ENCODE data around the gene TGFB2. TPM values are rescaled to one million over a fixed set of nuclear protein-coding genes. Genes with fewer than 3 reads are reported as not detected.

Gene TGFB2
- total RNA-seq, 2 experiments from 2014 or later = 0.03 to 0.11 TPM

- H3K4me1 ChIP-seq (ENCODE audit: insufficient read depth, low read length, poor library complexity, severe bottlenecking) = no peaks in the 10 kb centered on the region
- ChIA-PET POLR2A (interaction anchor here (0.6 to 0.7 kb wide), 3 partner anchors 112 to 589 kb away, joined by 3 read pairs; no protein-coding TSS in a partner anchor), CTCF (ENCODE audit: unreplicated experiment) (no interaction called here)
- intact Hi-C loops (cut with micrococcal nuclease; ENCODE audit: unreplicated experiment) = no loop called here
- no peak overlapping the region for H3K4me3 ChIP-seq (ENCODE audit: low read depth, low read length, poor library complexity, severe bottlenecking)
- H3K79me2 ChIP-seq (ENCODE audit: insufficient read depth, low read depth, low read length) = no peaks in the 10 kb centered on the region
- H3K9me2 ChIP-seq (ENCODE audit: insufficient read depth, low read length) = no peaks in the 10 kb centered on the region
- no peaks in the 10 kb centered on the region for H3K9me3 ChIP-seq (ENCODE audit: low read length)
- H3K36me3 ChIP-seq (ENCODE audit: insufficient read depth, low read length) = no peaks in the 10 kb centered on the region
- H3K27ac ChIP-seq (ENCODE audit: low read depth, low read length, poor library complexity, severe bottlenecking) = no peak overlapping the region
- DNase-seq (ENCODE audit: low spot score) = no peak
- H3K4me2 ChIP-seq (ENCODE audit: low read length) = no peak overlapping the region
- no TSS peak for BruUV-seq (replicated peaks)
- no peaks in the 10 kb centered on the region for H4K20me1 ChIP-seq (ENCODE audit: insufficient read depth, low read length)
- TF ChIP-seq CTCF (conservative IDR thresholded peaks at IDR 0.05; ENCODE audit: low read length) (no peak), EZH2phosphoT487 (IDR thresholded peaks at IDR 0.05; ENCODE audit: borderline replicate concordance, low read depth, low read length) (no peak)
- no peak overlapping the region for H2AFZ ChIP-seq (ENCODE audit: low read length)
These were observed 102.0 kb downstream of the TGFB2 start for GRCh38 chr1:218447010-218447689.

GRCh38 chr1:218451415-218451814 lies 106.3 kb downstream of the TGFB2 start:
- no TSS peak for BruUV-seq (replicated peaks)
- no peak for TF ChIP-seq EZH2phosphoT487 (IDR thresholded peaks at IDR 0.05; ENCODE audit: borderline replicate concordance, low read depth, low read length)
- TF ChIP-seq CTCF (conservative IDR thresholded peaks at IDR 0.05; ENCODE audit: low read length) = no peak

GRCh38 chr1:218454700-218455282 lies 109.7 kb downstream of the TGFB2 start:
- H3K36me3 ChIP-seq (ENCODE audit: insufficient read depth, low read length) = no peaks in the 10 kb centered on the region
- ChIA-PET CTCF (ENCODE audit: unreplicated experiment) (no interaction called here), POLR2A (no interaction called here)
- no peaks in the 10 kb centered on the region for H3K9me2 ChIP-seq (ENCODE audit: insufficient read depth, low read length)
- TF ChIP-seq CTCF (conservative IDR thresholded peaks at IDR 0.05; ENCODE audit: low read length) (no peak), EZH2phosphoT487 (IDR thresholded peaks at IDR 0.05; ENCODE audit: borderline replicate concordance, low read depth, low read length) (no peak)
- no TSS peak for BruUV-seq (replicated peaks)
- intact Hi-C loops (cut with micrococcal nuclease; ENCODE audit: unreplicated experiment) = no loop called here
- H3K4me1 ChIP-seq (ENCODE audit: insufficient read depth, low read length, poor library complexity, severe bottlenecking) = no peaks in the 10 kb centered on the region
- no peaks in the 10 kb centered on the region for H3K79me2 ChIP-seq (ENCODE audit: insufficient read depth, low read depth, low read length)
- no peak overlapping the region for H2AFZ ChIP-seq (ENCODE audit: low read length)
- no peaks in the 10 kb centered on the region for H3K9me3 ChIP-seq (ENCODE audit: low read length)
- no peak overlapping the region for H3K27ac ChIP-seq (ENCODE audit: low read depth, low read length, poor library complexity, severe bottlenecking)
- no peak overlapping the region for H3K4me3 ChIP-seq (ENCODE audit: low read depth, low read length, poor library complexity, severe bottlenecking)
- DNase-seq (ENCODE audit: low spot score) = no peak
- no peak overlapping the region for H3K4me2 ChIP-seq (ENCODE audit: low read length)
- H4K20me1 ChIP-seq (ENCODE audit: insufficient read depth, low read length) = no peaks in the 10 kb centered on the region

More at GRCh38 chr1:218451415-218451814, 106.3 kb downstream of the TGFB2 start:
- Histone ChIP-seq H4K20me1 (ENCODE audit: insufficient read depth, low read length) (no peaks in the 10 kb centered on the region), H3K36me3 (ENCODE audit: insufficient read depth, low read length) (no peaks in the 10 kb centered on the region), H3K27ac (ENCODE audit: low read depth, low read length, poor library complexity, severe bottlenecking) (no peak overlapping the region), H3K4me3 (ENCODE audit: low read depth, low read length, poor library complexity, severe bottlenecking) (no peak overlapping the region), H3K9me2 (ENCODE audit: insufficient read depth, low read length) (no peaks in the 10 kb centered on the region), H3K79me2 (ENCODE audit: insufficient read depth, low read depth, low read length) (no peaks in the 10 kb centered on the region), H3K4me1 (ENCODE audit: insufficient read depth, low read length, poor library complexity, severe bottlenecking) (no peaks in the 10 kb centered on the region), H3K9me3 (ENCODE audit: low read length) (no peaks in the 10 kb centered on the region), H2AFZ (ENCODE audit: low read length) (no peak overlapping the region), H3K4me2 (ENCODE audit: low read length) (no peak overlapping the region)
- intact Hi-C loops (cut with micrococcal nuclease; ENCODE audit: unreplicated experiment) = no loop called here
- POLR2A ChIA-PET = interaction anchor here (0.7 kb wide), 1 partner anchor 29 kb away, joined by 3 read pairs; no protein-coding TSS in a partner anchor
- CTCF ChIA-PET (ENCODE audit: unreplicated experiment) = no interaction called here
- DNase-seq (ENCODE audit: low spot score) = no peak
